ENCODE measurements around the gene KCNJ2.

The KCNJ2 gene

DNA sequence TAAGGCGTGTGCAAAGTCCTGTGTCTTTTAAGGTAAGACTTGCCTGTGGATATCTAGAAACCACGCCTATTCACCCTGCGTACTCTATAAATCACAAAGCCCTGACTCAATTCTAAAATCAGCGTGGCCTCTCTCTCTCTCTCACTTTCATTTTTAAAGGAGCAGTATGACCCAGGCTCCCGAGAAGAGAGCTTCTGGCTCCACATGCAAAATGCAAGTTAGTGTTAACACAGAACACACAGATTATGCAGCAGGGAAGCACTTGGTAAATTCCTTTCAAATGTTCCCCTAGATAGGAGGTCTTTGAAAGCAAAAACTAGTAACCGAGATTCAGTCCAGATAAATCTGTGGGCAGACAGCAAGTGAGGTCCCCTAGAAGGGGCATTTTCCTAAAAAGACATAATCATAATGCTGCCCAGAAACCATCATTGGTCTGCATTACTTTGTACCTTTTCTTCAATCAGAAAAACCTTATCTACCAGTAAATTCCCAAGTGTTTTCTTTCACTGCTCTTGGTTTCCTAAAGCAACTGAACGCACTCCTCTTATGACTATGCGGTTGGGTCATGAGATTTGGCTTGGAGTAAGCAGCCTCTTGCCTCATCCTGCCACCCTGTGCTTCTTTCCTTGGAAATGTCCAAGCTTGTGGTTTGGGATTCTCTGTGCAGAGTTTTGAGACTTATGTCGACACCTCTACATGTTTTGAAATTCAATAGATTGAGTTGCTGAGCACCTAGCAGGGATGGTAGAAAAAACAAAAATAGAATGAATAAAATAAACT lies 31.7 kb upstream of the KCNJ2 start:
- TF ChIP-seq, protein P1, sequence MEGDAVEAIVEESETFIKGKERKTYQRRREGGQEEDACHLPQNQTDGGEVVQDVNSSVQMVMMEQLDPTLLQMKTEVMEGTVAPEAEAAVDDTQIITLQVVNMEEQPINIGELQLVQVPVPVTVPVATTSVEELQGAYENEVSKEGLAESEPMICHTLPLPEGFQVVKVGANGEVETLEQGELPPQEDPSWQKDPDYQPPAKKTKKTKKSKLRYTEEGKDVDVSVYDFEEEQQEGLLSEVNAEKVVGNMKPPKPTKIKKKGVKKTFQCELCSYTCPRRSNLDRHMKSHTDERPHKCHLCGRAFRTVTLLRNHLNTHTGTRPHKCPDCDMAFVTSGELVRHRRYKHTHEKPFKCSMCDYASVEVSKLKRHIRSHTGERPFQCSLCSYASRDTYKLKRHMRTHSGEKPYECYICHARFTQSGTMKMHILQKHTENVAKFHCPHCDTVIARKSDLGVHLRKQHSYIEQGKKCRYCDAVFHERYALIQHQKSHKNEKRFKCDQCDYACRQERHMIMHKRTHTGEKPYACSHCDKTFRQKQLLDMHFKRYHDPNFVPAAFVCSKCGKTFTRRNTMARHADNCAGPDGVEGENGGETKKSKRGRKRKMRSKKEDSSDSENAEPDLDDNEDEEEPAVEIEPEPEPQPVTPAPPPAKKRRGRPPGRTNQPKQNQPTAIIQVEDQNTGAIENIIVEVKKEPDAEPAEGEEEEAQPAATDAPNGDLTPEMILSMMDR (IDR thresholded peaks at IDR 0.05; ENCODE audit: low read depth, low read length, missing control alignments), result no peak
- peak; percentile 24 for DNase-seq (ENCODE audit: extremely low read depth, low read depth)
- H3K4me3 ChIP-seq (replicated peaks; ENCODE audit: low read depth, low read length), result 0 out of 2 replicates have a peak overlapping the region, but pooled peaks have one; percentile 6

DNA sequence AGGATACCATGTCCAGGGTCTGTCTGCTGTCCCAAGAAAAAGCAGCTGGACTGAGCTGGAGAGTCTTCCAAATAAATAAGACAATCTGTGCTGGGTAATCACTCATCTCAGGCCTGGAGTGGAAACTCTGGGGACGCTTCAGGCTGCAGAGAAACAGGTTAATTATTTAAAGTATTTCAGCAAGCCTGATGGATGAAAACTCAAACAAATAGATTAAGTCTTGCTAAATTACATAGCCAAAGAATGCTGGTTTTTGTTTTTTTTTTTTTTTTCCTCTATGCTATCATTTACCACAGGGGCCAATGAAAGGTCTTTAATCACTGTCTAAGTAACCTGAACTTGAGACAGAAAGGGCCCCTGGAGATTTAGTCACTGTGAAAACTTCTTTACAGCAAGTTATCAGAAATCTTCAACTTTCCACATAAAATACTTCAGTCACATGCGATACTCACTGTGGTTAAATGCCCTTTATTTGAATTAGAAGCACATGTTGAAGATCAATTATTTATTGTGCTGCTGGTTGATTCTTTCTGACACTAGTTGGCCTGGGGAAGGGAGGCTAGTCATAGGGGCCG lies 31.0 kb upstream of the KCNJ2 start:
- TF ChIP-seq, protein P1 (IDR thresholded peaks at IDR 0.05; ENCODE audit: low read depth, low read length, missing control alignments), result no peak
- no peak for DNase-seq (ENCODE audit: extremely low read depth, low read depth)
- H3K4me3 ChIP-seq (replicated peaks; ENCODE audit: low read depth, low read length), result no peak overlapping the region

DNA sequence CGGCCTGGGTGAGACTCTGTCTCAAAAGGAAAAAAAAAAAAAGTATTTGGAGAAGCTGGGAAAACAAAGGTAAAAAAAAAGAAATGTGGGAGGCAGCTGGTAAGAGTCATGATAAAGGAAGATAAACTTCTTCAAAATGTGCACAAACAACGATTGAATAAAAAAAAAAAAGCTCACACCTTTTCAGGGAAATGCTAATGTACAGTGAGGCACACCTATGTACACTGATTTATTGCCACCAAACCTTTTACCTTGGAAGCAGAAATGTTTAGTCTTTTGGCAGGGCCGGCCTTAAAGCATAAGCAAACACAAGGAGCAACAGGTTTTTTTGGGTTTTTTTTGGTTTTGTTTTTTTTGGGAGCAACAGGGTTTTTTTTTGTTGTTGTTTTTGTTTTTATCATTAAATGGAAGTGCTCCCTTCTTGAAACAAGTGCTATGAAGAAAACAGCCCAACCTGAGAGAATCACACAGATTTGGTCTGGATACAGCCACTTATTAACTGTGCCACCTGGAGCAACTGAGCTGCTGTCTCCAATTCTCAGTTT lies 29.8 kb upstream of the KCNJ2 start:
- TF ChIP-seq, protein P1 (IDR thresholded peaks at IDR 0.05; ENCODE audit: low read depth, low read length, missing control alignments), result no peak

GRCh38 chr17:70144260-70144846 lies 25.0 kb upstream of the KCNJ2 start:
- no peak overlapping the region for H3K4me3 ChIP-seq (replicated peaks; ENCODE audit: low read depth, low read length)
- TF ChIP-seq, protein P1 (IDR thresholded peaks at IDR 0.05; ENCODE audit: low read depth, low read length, missing control alignments), result peak; percentile 41
- DNase-seq (ENCODE audit: extremely low read depth, low read depth), result no peak

More for the DNA sequence above, 29.8 kb upstream of the KCNJ2 start:
- H3K4me3 ChIP-seq (replicated peaks; ENCODE audit: low read depth, low read length), result no peak overlapping the region
- DNase-seq (ENCODE audit: extremely low read depth, low read depth), result no peak

DNA sequence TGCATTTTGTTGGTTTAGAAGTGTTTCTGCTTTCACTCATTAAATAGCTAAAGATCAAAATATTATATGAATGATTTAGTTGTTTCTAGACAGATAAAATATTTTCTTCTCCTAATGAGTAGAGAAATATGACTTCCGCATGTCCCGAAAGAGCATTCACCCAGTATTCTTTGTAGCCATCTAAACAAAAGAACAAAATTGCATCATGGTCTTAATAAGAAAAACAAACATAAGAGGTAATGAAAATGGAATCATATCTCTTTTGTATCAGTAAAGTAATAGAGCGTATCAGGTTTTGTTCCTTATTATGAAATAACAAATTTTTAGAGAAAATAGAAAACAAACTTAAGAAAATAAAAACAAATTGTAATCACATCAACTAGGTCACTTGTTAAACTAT lies 16.1 kb upstream of the KCNJ2 start:
- H3K4me3 ChIP-seq (replicated peaks; ENCODE audit: low read depth, low read length), result no peak overlapping the region
- DNase-seq (ENCODE audit: extremely low read depth, low read depth), result no peak
- TF ChIP-seq, protein P1 (IDR thresholded peaks at IDR 0.05; ENCODE audit: low read depth, low read length, missing control alignments), result no peak

DNA sequence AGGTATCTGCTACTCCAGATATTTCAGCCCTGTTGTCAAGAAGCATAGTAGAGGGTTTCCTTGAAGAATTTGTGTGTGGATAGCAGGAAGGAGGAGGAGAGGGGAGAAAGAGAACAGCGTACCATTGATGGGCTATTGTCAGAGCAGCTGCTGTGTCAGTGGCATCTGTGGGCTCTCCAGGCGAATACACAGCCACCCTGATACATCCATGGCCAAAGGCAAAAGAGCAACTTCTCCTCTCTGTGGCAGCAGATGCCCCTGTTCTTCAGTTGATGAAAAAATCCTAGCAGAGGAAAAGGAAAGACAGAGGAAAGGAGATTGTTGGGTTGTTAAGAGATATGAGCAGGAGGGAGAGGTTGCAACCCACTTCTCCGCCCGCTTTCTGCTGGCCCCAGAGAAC lies 12.2 kb upstream of the KCNJ2 start:
- DNase-seq (ENCODE audit: extremely low read depth, low read depth), result no peak
- no peak overlapping the region for H3K4me3 ChIP-seq (replicated peaks; ENCODE audit: low read depth, low read length)
- TF ChIP-seq, protein P1 (IDR thresholded peaks at IDR 0.05; ENCODE audit: low read depth, low read length, missing control alignments), result no peak

Data from HFF-Myc (cell line).